ENCODE measurements around the gene RAP2C.

GRCh38 chrX:132153166-132153565 is 66.1 kb downstream of the RAP2C start:
- TF ChIP-seq CTCF (optimal IDR thresholded peaks at IDR 0.05 in 1 of 3, IDR thresholded peaks at IDR 0.05 in 1 of 3, conservative IDR thresholded peaks at IDR 0.05 in 1 of 3; ENCODE audit: extremely low read depth in 1 of 3, insufficient read depth in 2 of 3, low read length in 3 of 3) (no peak), EZH2 (IDR thresholded peaks at IDR 0.05; ENCODE audit: low read length) (no peak)
